GM18499 (cell line): Measurements from ENCODE around the gene EDN1.

Experiments used
- ATAC-seq: cut with Tn5 transposase; IDR thresholded peaks from one replicate; pipeline ENCODE4 v1.9.1; 2021; ENCODE audit warnings: moderate number of reproducible peaks; ENCODE audit not compliant: insufficient read depth, unreplicated experiment

The EDN1 gene

DNA sequence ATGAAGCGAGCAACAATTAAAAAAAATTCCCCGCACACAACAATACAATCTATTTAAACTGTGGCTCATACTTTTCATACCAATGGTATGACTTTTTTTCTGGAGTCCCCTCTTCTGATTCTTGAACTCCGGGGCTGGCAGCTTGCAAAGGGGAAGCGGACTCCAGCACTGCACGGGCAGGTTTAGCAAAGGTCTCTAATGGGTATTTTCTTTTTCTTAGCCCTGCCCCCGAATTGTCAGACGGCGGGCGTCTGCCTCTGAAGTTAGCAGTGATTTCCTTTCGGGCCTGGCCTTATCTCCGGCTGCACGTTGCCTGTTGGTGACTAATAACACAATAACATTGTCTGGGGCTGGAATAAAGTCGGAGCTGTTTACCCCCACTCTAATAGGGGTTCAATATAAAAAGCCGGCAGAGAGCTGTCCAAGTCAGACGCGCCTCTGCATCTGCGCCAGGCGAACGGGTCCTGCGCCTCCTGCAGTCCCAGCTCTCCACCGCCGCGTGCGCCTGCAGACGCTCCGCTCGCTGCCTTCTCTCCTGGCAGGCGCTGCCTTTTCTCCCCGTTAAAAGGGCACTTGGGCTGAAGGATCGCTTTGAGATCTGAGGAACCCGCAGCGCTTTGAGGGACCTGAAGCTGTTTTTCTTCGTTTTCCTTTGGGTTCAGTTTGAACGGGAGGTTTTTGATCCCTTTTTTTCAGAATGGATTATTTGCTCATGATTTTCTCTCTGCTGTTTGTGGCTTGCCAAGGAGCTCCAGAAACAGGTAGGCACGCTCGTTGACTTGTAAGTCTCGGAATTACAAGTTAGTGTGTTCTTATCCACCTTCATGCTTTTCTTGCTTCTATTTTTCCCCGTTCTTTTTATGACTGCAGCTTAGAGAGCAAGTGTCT lies at the start of gene EDN1:
TSS of gene EDN1 (plus strand) at position 429 of the 888 bp plus-strand sequence. CDS start at position 698, 269 bp downstream.
- no peak for ATAC-seq

DNA sequence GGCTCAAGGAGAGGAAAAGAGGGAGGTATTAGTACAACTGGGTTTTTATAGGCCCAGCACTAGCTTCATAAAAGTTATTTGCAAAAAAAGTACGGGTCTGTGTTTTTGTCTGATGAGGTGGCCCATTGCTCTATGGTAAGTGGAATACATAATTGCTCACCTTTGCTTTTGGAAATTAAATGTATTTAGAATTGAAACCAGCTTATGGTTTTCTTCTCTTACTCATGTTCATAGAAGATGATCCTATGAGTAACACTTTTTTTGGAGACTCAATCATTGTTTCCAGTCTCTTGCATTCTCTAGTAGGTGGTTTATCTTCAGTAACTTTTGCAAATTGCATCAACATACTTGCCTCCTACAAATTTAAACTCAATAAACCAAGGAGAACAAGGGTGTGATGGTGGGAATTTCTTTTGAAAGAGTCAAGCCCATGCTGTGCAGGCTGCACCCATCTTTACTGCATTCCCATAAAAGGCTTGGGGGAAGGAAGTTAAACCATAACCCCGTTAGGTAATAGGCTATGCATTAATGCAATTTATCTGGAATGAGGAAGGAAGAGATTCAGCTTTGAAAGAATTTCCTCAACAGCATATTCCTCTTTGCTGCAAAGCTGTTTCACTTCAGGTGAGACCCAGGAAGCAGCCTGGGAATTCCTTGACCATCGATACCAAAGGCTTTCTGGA lies 48.5 kb upstream of the EDN1 start:
- ATAC-seq = no peak

DNA sequence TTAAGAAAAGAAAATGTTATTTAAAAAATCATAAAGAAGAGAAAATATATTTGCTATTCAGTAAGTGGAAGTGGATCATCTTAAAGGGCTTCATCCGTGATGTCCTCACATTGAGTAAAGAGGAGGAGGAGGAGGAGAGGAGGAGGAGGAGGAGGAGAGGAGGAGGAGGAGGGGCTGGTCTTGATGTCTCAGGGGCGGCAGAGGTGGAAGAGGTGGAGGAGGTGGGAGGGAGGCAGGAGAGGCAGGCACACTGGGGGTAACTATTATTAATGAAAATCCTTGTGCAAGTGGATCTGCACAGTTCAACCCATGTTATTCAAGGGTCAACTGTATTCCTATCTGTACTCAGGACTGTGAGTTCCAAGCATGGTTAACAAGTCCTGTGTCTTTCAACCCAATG lies 47.0 kb upstream of the EDN1 start:
- no peak for ATAC-seq

GRCh38 chr6:12245360-12245759 lies 44.8 kb upstream of the EDN1 start:
- ATAC-seq = no peak

DNA sequence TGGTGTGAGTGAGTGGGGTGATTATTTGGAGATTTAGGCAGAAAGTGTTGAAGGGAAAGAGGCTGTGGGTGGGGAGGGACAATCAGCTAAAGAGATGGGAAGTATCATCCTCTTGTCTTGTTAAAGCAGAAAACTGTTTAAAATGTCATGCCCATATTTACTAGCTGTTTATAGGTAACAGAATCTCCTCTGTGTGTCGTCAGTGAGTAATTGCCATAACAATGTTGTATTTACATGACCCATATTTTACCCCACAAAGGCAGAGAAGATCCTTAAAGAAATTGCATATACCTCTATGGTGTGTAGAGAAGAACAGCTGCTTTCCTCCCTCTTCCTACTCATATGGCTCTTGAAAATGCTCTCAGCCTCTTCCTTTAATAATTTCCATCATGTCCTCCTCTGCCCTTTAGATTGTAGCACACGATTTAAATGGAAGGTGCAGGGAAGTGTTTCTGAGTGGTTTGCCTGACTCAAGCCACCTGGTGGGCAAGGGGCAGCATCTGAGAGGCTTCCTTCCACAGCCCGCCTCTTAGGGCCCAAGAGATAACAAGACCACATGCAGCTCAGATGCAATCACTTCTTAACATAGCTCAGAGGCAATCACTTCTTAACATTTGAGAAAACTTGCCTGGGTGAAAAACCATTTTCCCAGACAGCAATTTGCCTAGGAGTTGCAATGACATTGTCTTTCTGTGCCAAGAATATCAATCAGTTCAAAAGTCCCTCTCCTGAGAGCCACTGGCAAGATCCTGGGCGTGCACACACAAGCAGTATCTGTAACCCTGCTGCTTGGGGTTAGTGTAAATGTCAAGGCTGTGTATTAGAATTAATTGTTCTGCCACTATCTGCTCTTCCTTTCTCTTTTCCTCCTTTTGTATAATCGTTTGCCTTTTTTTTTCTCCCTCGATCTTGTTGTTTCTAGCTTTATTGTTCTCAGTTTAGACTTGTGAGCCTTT lies 44.1 kb upstream of the EDN1 start:
- ATAC-seq = no peak

DNA sequence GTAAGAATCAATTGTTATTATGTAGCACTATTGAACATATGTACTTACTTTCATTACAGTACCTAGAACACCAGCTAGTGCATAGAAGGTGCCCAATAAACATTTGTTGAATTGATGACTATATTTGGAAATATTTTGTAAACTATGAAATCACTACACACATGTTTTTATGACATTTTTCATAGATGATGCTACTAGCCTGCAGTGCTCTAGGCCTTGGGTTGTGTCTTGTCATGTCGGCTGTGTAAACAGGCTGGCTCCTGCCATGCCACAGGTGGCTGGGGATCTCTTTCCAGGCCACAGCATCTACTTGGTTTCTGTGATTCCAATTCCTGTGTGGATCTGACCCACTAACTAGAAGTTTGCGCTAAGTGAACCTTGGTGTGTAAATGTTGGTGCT lies 43.3 kb upstream of the EDN1 start:
- ATAC-seq = no peak

DNA sequence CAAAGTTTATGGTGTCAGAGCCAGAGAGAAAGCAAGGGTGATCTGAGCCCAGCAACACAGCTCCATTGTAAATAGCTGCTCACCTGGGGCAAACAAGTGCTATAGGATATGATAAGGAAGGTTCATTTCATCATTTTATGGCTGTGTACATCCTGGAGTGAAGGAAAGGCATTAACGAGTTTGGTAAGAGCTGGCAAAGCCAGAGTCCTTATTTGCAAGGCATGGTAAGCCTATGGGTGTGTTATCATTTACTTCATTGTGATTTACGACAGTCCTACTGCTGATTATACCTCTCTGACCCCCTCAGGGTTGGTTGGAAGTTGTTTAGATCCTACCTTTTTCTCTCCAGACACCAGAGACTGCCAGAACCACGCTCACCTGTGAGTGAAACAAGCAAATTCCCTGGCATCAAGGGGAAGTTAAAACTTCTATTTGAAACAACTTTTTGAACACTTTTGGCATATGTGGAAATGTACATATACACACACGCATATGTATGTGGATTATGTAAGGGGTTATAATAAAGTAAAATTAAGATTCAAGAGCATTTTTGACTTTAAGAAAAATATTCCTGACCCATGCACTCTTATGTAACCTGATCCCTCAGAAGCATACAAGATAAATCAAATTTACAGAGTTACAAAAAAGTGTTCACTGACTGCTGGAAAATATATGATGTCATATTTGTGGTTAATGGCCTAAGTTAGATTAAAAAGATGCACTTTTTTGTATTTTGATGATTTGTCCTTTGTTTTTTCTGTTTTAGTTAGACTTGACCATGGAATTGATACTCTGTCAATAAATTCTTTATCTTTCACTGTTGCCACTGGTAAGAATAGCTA lies 40.4 kb upstream of the EDN1 start:
- no peak for ATAC-seq

- ATAC-seq = no peak
Observed at GRCh38 chr6:12250383-12250770, 39.8 kb upstream of the EDN1 start.

DNA sequence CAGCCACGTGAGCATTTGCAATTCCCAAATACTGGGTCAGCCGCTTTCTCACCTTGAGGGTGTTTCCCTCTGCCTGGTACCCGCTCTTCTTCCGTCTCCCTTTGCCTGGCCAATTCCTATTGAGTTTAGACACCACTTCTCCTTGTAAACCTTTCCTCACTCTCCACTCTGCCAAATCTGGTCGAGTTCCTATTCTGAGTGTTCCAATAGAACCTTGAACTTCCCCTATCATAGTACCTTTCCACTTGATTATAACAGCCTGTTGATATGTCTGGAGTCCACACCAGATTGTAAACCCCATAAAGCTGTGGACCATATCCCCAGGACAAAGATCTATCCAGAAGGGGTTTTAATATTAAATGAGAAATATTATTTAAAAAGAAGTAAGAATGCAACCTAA lies 36.0 kb upstream of the EDN1 start:
- ATAC-seq = no peak

DNA sequence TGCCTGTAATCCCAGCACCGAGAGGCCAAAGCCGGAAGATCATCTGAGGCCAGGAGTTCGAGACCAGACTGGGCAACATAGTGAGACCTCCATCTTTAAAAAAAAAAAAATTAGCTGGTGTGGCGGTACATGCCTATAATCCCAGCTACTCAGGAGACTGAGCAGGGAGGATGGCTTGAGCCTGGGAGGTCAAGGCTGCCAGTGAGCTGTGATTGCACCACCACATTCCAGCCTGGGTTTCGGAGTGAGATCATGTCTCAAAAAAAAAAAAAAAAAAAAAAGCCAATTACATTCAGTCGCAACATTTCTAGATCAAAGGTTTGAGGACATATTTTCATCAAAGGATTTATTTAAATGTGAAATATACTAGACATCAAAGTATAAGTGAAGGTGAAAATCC lies 32.0 kb upstream of the EDN1 start:
- ATAC-seq = no peak

DNA sequence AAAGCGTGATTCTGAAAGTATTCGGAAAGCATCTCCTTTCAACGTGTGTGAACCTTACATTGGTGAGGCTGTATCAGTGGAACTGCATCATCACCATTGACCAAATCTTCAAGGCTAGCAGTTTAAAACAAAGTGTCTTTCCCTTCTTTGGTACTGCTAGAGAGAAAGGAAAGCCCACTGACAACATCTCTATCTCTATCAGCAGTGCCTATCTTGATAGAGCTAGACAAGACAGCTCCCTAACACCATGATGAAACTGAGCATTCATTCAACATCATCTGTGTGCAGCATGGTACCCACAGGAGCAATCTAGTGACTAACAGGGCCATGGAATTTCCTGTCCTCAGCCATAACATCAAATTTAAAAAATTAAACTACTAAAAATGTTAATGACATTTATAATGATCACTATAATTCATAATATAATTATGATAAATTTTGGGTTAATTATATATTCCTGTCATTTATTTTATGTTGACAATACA lies 31.5 kb upstream of the EDN1 start:
- no peak for ATAC-seq

DNA sequence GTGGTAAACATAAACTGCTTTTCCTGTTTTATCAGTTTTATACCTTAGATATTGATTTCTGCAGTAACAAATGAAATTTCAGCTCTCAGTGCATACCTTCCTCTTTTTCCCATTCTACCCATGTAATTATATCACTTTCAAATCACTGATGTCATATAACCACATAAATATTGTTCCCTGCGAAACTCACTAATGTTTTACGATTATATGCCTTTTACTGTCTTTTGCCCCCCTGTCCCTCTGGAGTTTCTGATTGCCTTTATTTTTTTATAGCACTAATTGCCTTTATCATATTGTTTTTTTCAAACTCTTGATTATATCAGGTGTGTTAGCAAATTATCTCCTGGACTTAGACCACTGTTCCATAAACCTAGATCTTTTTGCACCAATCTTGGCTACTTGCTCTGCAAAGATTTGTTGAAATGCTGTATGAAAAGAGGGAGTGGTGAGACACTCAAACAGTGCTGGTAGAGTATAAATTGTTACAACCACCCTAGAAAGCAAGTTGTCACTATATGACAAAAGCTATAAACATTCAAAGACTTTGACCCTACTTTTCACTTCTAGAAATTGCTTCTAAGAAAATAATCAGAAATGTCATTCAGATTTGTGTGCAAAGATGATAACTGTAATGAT lies 29.6 kb upstream of the EDN1 start:
- no peak for ATAC-seq

- no peak for ATAC-seq
Observed at GRCh38 chr6:12261502-12261901, 28.7 kb upstream of the EDN1 start.

- ATAC-seq = no peak
Observed at GRCh38 chr6:12262236-12263061, 27.7 kb upstream of the EDN1 start.

DNA sequence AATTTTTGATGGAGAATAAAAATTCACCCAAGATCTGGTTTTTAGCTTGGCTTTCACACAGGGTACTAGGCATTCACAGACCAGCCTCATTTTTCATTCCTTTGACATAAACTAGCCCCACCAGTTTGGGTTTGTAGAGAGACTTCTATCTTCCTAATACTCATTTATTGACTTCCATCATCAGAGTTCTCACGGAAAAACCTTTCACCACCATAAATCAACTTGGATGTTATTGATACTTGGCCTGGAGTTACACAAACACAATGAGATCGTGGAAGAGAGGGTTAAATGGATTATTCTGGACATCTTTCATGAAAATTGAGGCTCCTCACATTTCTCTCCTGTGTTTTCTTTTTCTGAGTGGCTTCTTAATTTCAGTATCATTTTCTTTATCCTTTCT lies 26.8 kb upstream of the EDN1 start:
- ATAC-seq = no peak

DNA sequence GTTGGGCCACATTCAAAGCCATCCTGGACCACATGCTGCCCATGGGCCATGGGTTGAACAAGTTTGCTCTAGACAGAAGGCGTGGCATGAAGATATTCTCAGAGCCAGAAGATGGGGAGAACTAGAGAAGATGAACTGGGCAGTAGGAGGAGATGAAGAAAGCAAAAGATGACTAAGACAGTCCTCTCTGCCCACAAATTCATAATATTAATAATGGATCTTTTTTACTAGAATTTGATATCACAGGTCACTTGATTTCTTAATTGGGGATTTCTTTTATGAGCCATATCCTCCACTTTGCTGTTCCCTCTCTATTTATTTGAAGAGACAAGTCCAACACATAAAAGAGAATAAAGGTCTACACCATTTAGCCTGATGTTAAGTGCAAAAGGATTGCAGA lies 25.5 kb upstream of the EDN1 start:
- no peak for ATAC-seq

DNA sequence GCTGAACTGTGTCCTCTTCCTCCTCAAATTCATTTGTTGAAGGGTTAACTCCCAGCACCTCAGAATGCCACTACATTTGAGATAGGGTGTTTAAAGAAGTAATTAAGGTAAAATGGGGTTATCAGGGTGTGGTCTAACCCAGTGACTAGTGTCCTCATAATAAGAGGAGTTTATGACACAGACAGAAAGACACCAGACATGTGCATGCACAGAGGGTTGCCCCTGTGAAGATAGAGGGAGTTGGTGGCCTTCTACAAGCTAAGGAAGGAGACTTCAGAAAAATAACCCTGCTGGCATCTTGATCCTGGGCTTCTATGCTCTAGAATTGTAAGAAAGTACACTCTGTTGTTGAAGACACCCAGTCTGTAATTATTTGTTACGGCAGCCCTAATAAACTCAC lies 24.9 kb upstream of the EDN1 start:
- no peak for ATAC-seq

- ATAC-seq = no peak
Observed at GRCh38 chr6:12265791-12266190, 24.4 kb upstream of the EDN1 start.
